Liver (tissue), 9 donors: ENCODE results near the gene HUNK. TPM values are rescaled to one million over a fixed set of nuclear protein-coding genes. Genes with fewer than 3 reads are reported as not detected.

ENCODE experiments used
- DNase-seq: peaks from one replicate; pipeline ENCODE4 v3.0.0-alpha.2; 2017; ENCODE audit warnings: low spot score
- H3K27ac ChIP-seq, 2 donors: one replicate each; pipeline ENCODE4 v1.7.0; 2013; ENCODE audit warnings: inconsistent platforms in 2 of 2, low read length in 2 of 2, control low read depth in 1 of 2, low read depth in 1 of 2, mild to moderate bottlenecking in 1 of 2
- H3K27me3 ChIP-seq, 4 donors: one replicate each; pipeline versions ENCODE4 v1.6.1 to v1.7.0; 2013; ENCODE audit warnings: low read length in 3 of 4, inconsistent platforms in 1 of 4, mild to moderate bottlenecking in 1 of 4, moderate library complexity in 1 of 4; ENCODE audit not compliant: control insufficient read depth in 4 of 4, insufficient read depth in 4 of 4
- H3K36me3 ChIP-seq, 4 donors: one replicate each; pipeline versions ENCODE4 v1.6.1 to v1.7.0; 2013; ENCODE audit warnings: low read length in 3 of 4, mild to moderate bottlenecking in 3 of 4, low read depth in 1 of 4, moderate library complexity in 1 of 4; ENCODE audit not compliant: control insufficient read depth in 4 of 4, insufficient read depth in 3 of 4
- H3K4me1 ChIP-seq, 4 donors: one replicate each; pipeline versions ENCODE4 v1.6.1 to v1.7.0; 2013; ENCODE audit warnings: low read length in 3 of 4, mild to moderate bottlenecking in 3 of 4, moderate library complexity in 1 of 4; ENCODE audit not compliant: control insufficient read depth in 4 of 4, insufficient read depth in 4 of 4
- H3K4me3 ChIP-seq, 3 donors: one replicate each; pipeline versions ENCODE4 v1.6.1 to v1.7.0; 2013; ENCODE audit warnings: low read length in 3 of 3, control low read depth in 1 of 3, low read depth in 1 of 3, mild to moderate bottlenecking in 1 of 3
- H3K9ac ChIP-seq, 2 donors: one replicate each; pipeline ENCODE4 v1.7.0; 2013; ENCODE audit warnings: low read length in 2 of 2, mild to moderate bottlenecking in 2 of 2, moderate library complexity in 2 of 2, control low read depth in 1 of 2, low read depth in 1 of 2
- H3K9me3 ChIP-seq, 4 donors: one replicate each; pipeline versions ENCODE4 v1.6.1 to v1.7.0; 2013; ENCODE audit warnings: low read length in 3 of 4; ENCODE audit not compliant: control insufficient read depth in 4 of 4
- ATF3 ChIP-seq: IDR thresholded peaks from 2 replicates; pipeline ENCODE4 v1.6.1; 2016; ENCODE audit warnings: antibody characterized with exemption
- EGR1 ChIP-seq, 2 donors: IDR thresholded peaks; 2 replicates each; pipeline ENCODE4 v1.6.1; 2016 to 2018; ENCODE audit warnings: antibody characterized with exemption in 2 of 2, low read depth in 2 of 2
- FOXA1 ChIP-seq: IDR thresholded peaks from 2 replicates; pipeline ENCODE4 v1.6.1; 2016; ENCODE audit warnings: antibody characterized with exemption
- FOXA2 ChIP-seq: IDR thresholded peaks from 2 replicates; pipeline ENCODE4 v1.6.1; 2016; ENCODE audit warnings: antibody characterized with exemption
- GABPA ChIP-seq, 2 donors: IDR thresholded peaks in 1 of 2; conservative IDR thresholded peaks in 1 of 2; 2 replicates each; pipeline ENCODE4 v1.6.1; 2016; ENCODE audit warnings: antibody characterized with exemption in 2 of 2, mild to moderate bottlenecking in 1 of 2, moderate library complexity in 1 of 2
- HNF4A ChIP-seq, 2 donors: conservative IDR thresholded peaks; 2 replicates each; pipeline ENCODE4 v1.6.1; 2016; ENCODE audit warnings: antibody characterized with exemption in 2 of 2, mild to moderate bottlenecking in 2 of 2
- JUND ChIP-seq, 2 donors: IDR thresholded peaks; 2 replicates each; pipeline ENCODE4 v1.6.1; 2016; ENCODE audit warnings: antibody characterized with exemption in 2 of 2
- MAX ChIP-seq: IDR thresholded peaks from 2 replicates; pipeline ENCODE4 v1.6.1; 2016; ENCODE audit warnings: antibody characterized with exemption
- NR2F2 ChIP-seq: IDR thresholded peaks from 2 replicates; pipeline ENCODE4 v1.6.1; 2016; ENCODE audit warnings: antibody characterized with exemption
- RAD21 ChIP-seq, 2 donors: IDR thresholded peaks; 2 replicates each; pipeline ENCODE4 v1.6.1; 2016; ENCODE audit warnings: antibody characterized with exemption in 2 of 2, mild to moderate bottlenecking in 2 of 2
- RXRA ChIP-seq, 2 donors: IDR thresholded peaks; 2 replicates each; pipeline ENCODE4 v1.6.1; 2017 to 2018; ENCODE audit warnings: antibody characterized with exemption in 2 of 2, mild to moderate bottlenecking in 1 of 2
- SP1 ChIP-seq: IDR thresholded peaks from 2 replicates; pipeline ENCODE4 v1.6.1; 2018; ENCODE audit warnings: antibody characterized with exemption, mild to moderate bottlenecking
- TAF1 ChIP-seq: conservative IDR thresholded peaks from 2 replicates; pipeline ENCODE4 v1.6.1; 2016; ENCODE audit warnings: antibody characterized with exemption, mild to moderate bottlenecking
- YY1 ChIP-seq: IDR thresholded peaks from 2 replicates; pipeline ENCODE4 v1.6.1; 2016; ENCODE audit warnings: antibody characterized with exemption, mild to moderate bottlenecking
- WGBS: extraction: QIAGEN DNeasy Blood & Tissue Kit; methylation state at CpG from one replicate; pipeline ENCODE4 v1.1.7; 2013; 5-methylcytosine and 5-hydroxymethylcytosine counted together
- polyA plus RNA-seq, 2 donors: library from polyadenylated mRNA; stranded (reverse) in 1 of 2; unstranded in 1 of 2; fragments of 200-250 nt in 1 of 2; fragments of >200 nt in 1 of 2; fragmentation: Nextera tagmentation in 1 of 2; extraction: Ambion mirVana in 1 of 2; gene quantifications; one replicate each; pipeline versions ENCODE4 v1.2.1 to v1.2.3, GENCODE V29; 2013 to 2015
- total RNA-seq, 2 donors: library from RNA; depleted of rRNA; stranded (reverse); fragments of >200 nt; gene quantifications; one replicate each; pipeline ENCODE4 v1.2.3, GENCODE V29; 2014
- TF ChIP-seq, protein P1 (sequence below): IDR thresholded peaks from 2 replicates; pipeline ENCODE4 v1.6.1; 2016; ENCODE audit warnings: antibody characterized with exemption, mild to moderate bottlenecking
- TF ChIP-seq, protein P2 (sequence below): IDR thresholded peaks from 2 replicates; pipeline ENCODE4 v1.6.1; 2016; ENCODE audit warnings: antibody characterized with exemption
- TF ChIP-seq, protein P3 (sequence below): fragments of 150-350 bp; IDR thresholded peaks from 2 replicates; pipeline ENCODE4 v1.5.1; 2017; ENCODE audit warnings: improper control_type of control experiment, low read depth, low read length; ENCODE audit not compliant: missing input control
- donor health status: healthy.
- donor health status: healthy.
- donor health status: healthy.
- donor health status: healthy.
- donor health status: healthy.

Gene HUNK
- total and polyA plus RNA-seq, 4 donors = 0.11 to 0.92 (median 0.30) TPM

- Histone ChIP-seq H3K9me3 (peaks cover 0 to under 1% (median 0%) of the 10 kb centered on the region in 4 donors), H3K27me3 (peaks cover 0 to 5% (median 0%) of the 10 kb centered on the region in 4 donors), H3K36me3 (no peaks in the 10 kb centered on the region), H3K9ac (no peak overlapping the region), H3K4me3 (no peak overlapping the region), H3K4me1 (peaks cover 0 to 2% (median 1%) of the 10 kb centered on the region in 4 donors), H3K27ac (no peak overlapping the region)
- 42% methylated on average over 2 of the region's 2 CpGs for WGBS
- DNase-seq = no peak
- no peak for TF ChIP-seq GABPA (IDR thresholded peaks at IDR 0.05 in 1 of 2, conservative IDR thresholded peaks at IDR 0.05 in 1 of 2)
- no peak for TF ChIP-seq JUND (IDR thresholded peaks at IDR 0.05)
- no peak for TF ChIP-seq HNF4A (conservative IDR thresholded peaks at IDR 0.05)
- no peak for TF ChIP-seq RAD21 (IDR thresholded peaks at IDR 0.05)
- no peak for TF ChIP-seq FOXA2
- TF ChIP-seq, protein P1, sequence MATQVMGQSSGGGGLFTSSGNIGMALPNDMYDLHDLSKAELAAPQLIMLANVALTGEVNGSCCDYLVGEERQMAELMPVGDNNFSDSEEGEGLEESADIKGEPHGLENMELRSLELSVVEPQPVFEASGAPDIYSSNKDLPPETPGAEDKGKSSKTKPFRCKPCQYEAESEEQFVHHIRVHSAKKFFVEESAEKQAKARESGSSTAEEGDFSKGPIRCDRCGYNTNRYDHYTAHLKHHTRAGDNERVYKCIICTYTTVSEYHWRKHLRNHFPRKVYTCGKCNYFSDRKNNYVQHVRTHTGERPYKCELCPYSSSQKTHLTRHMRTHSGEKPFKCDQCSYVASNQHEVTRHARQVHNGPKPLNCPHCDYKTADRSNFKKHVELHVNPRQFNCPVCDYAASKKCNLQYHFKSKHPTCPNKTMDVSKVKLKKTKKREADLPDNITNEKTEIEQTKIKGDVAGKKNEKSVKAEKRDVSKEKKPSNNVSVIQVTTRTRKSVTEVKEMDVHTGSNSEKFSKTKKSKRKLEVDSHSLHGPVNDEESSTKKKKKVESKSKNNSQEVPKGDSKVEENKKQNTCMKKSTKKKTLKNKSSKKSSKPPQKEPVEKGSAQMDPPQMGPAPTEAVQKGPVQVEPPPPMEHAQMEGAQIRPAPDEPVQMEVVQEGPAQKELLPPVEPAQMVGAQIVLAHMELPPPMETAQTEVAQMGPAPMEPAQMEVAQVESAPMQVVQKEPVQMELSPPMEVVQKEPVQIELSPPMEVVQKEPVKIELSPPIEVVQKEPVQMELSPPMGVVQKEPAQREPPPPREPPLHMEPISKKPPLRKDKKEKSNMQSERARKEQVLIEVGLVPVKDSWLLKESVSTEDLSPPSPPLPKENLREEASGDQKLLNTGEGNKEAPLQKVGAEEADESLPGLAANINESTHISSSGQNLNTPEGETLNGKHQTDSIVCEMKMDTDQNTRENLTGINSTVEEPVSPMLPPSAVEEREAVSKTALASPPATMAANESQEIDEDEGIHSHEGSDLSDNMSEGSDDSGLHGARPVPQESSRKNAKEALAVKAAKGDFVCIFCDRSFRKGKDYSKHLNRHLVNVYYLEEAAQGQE = no peak
- TF ChIP-seq NR2F2 = no peak
- no peak for TF ChIP-seq FOXA1
- no peak for TF ChIP-seq SP1
- TF ChIP-seq, protein P2, sequence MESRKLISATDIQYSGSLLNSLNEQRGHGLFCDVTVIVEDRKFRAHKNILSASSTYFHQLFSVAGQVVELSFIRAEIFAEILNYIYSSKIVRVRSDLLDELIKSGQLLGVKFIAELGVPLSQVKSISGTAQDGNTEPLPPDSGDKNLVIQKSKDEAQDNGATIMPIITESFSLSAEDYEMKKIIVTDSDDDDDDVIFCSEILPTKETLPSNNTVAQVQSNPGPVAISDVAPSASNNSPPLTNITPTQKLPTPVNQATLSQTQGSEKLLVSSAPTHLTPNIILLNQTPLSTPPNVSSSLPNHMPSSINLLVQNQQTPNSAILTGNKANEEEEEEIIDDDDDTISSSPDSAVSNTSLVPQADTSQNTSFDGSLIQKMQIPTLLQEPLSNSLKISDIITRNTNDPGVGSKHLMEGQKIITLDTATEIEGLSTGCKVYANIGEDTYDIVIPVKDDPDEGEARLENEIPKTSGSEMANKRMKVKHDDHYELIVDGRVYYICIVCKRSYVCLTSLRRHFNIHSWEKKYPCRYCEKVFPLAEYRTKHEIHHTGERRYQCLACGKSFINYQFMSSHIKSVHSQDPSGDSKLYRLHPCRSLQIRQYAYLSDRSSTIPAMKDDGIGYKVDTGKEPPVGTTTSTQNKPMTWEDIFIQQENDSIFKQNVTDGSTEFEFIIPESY = no peak
- TF ChIP-seq, protein P3, sequence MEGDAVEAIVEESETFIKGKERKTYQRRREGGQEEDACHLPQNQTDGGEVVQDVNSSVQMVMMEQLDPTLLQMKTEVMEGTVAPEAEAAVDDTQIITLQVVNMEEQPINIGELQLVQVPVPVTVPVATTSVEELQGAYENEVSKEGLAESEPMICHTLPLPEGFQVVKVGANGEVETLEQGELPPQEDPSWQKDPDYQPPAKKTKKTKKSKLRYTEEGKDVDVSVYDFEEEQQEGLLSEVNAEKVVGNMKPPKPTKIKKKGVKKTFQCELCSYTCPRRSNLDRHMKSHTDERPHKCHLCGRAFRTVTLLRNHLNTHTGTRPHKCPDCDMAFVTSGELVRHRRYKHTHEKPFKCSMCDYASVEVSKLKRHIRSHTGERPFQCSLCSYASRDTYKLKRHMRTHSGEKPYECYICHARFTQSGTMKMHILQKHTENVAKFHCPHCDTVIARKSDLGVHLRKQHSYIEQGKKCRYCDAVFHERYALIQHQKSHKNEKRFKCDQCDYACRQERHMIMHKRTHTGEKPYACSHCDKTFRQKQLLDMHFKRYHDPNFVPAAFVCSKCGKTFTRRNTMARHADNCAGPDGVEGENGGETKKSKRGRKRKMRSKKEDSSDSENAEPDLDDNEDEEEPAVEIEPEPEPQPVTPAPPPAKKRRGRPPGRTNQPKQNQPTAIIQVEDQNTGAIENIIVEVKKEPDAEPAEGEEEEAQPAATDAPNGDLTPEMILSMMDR = no peak
- no peak for TF ChIP-seq EGR1 (IDR thresholded peaks at IDR 0.05; ENCODE audit: low read depth in 2 of 2)
- no peak for TF ChIP-seq RXRA (IDR thresholded peaks at IDR 0.05)
- TF ChIP-seq MAX = no peak
- TF ChIP-seq ATF3 = no peak
- no peak for TF ChIP-seq YY1
- no peak for TF ChIP-seq TAF1
These were observed 6.0 kb downstream of the HUNK start for GRCh38 chr21:31878831-31879230.
